Right lobe of liver (tissue), 4 donors: Measurements from ENCODE around the gene ADAMTSL5.

Source experiments
- CTCF ChIP-seq, 4 donors: fragments of 200-600 bp in 3 of 4; fragments of 450-650 bp in 1 of 4; IDR thresholded peaks; one replicate each; pipeline versions ENCODE4 v1.5.1 to v1.8.0; 2016 to 2022; ENCODE audit warnings: antibody characterized with exemption in 4 of 4, mild to moderate bottlenecking in 2 of 4
- POLR2A ChIP-seq: fragments of 450-650 bp; IDR thresholded peaks from one replicate; pipeline ENCODE4 v1.6.1; 2017; ENCODE audit warnings: antibody characterized with exemption, mild to moderate bottlenecking
- donor health status: DM: no; HTN: no; CAD: no.
- donor health status: DM: no; HTN: no; CAD: no.
- donor health status: DM: no; HTN: yes; CAD: no.

GRCh38 chr19:1481893-1482360, 30.9 kb downstream of the ADAMTSL5 start:
- TF ChIP-seq CTCF (IDR thresholded peaks at IDR 0.05) = no peak
- no peak for TF ChIP-seq POLR2A
